GM19035 (cell line): Measurements from ENCODE around the gene SUPT3H.
"Not testable (repeated sequence)": the region's sequence is repeated elsewhere in the genome, so short reads cannot be mapped to it uniquely, and the experiment has no call there.

ENCODE experiments used
- ATAC-seq: cut with Tn5 transposase; IDR thresholded peaks from one replicate; pipeline ENCODE4 v1.9.1; 2021; ENCODE audit not compliant: unreplicated experiment

Gene SUPT3H

GRCh38 chr6:45185403-45186251 lies 192.1 kb downstream of the SUPT3H start:
- no peak for ATAC-seq

DNA sequence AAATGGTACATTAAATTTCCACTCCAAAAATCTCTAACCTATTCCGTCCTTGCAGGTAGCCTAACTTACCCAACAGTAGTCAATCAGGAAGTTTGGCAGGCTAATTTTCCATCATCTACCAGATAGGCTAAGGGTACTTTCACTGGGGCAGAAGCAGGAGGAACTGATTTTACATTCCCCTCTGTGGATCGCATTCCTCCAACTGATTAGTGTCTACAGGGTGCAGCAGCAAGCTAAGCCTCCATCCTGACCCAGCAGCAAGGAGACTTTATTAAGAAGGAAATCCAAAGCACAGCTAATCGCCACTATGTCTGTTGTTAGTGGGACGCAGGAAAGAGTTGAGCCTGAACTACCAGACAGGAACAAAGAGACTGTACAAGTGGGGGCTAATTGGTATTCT lies 192.8 kb downstream of the SUPT3H start:
- no peak for ATAC-seq

GRCh38 chr6:45184040-45184439 lies 193.7 kb downstream of the SUPT3H start:
- ATAC-seq = no peak

DNA sequence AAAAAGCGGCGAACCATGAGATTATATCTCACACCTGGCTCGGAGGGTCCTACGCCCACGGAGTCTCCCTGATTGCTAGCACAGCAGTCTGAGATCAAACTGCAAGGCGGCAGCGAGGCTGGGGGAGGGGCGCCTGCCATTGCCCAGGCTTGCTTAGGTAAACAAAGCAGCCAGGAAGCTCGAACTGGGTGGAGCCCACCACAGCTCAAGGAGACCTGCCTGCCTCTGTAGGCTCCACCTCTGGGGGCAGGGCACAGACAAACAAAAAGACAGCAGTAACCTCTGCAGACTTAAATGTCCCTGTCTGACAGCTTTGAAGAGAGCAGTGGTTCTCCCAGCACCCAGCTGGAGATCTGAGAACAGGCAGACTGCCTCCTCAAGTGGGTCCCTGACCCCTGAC lies 201.4 kb downstream of the SUPT3H start:
- ATAC-seq = not testable (repeated sequence)

DNA sequence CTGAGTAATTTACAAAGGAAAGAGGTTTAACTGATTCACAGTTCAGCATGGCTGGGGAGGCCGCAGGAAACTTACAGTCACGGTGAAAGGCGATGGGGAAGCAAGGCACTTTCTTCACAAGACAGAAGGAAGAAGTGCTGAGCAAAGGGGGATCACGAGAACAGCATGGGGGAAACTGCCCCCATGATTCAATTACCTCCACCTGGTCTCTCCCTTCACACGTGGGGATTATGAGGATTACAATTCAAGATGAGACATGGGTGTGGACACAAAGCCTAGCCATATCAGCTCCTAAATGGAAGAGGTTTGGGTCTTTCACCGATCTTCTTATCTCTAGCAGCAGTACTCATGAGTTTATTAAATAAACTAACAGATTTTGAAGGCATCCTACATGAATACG lies 202.5 kb downstream of the SUPT3H start:
- ATAC-seq = no peak

DNA sequence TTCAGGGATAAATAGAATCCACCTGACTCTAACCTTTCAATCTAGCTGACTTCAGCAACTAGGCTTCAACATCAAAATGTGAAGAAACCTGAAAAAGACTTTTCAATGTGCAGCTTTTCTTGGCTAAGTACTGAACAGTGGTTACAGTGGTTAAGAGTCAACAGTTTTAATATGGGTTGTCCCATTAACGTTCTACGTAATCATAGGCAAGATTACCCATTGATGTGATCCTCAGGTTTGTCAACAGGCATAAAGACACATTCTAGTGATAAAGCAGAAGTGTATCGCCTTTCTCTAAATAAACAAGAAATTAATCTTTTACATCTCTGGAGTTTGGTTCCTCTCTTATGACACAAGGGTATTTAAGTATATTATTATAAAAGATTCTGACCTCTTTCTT lies 203.7 kb downstream of the SUPT3H start:
- no peak for ATAC-seq

- no peak for ATAC-seq
Measured at GRCh38 chr6:45171380-45171779, 206.4 kb downstream of the SUPT3H start.

GRCh38 chr6:45170309-45170708 lies 207.4 kb downstream of the SUPT3H start:
- no peak for ATAC-seq

GRCh38 chr6:45169815-45170214 lies 207.9 kb downstream of the SUPT3H start:
- no peak for ATAC-seq

DNA sequence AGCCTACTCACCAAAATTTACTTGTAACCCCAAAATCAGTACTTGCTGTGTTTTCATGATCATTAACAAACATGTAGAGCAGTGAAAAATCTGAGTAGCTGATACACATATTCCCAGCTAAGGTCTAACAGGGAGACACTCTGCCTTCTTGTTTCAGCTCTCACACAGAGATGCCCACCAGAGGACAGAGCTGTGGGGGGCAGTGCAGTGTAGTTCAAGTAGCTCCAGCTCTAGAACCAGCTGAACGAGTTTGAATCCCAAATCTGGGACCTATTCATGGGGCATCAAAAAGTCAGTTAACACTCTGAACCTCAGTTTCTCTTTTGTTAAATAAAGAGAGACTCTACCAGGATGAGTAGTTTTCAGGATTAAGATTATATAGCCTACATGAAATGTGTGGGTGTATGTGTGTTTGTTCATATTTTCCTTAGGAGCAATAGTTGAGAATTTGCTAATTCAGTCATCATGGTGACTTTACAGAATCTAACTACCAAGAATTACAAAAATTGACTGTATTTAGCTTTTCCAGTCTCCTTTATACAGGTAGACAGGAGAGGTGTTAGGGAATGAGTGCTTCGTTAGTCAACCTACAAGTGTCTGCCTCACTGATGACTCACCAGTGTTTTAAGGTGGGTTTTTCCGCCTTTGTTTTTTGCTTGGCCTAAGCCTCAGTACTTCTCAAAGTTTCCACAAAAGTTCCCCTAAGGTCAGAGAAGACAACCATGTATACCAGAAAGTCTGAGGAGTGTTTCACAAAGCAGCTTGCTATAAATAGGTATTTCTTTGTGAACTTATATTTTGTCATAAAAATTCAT lies 213.6 kb downstream of the SUPT3H start:
- peak; percentile 92 for ATAC-seq

GRCh38 chr6:45160305-45160704 lies 217.4 kb downstream of the SUPT3H start:
- ATAC-seq = no peak

DNA sequence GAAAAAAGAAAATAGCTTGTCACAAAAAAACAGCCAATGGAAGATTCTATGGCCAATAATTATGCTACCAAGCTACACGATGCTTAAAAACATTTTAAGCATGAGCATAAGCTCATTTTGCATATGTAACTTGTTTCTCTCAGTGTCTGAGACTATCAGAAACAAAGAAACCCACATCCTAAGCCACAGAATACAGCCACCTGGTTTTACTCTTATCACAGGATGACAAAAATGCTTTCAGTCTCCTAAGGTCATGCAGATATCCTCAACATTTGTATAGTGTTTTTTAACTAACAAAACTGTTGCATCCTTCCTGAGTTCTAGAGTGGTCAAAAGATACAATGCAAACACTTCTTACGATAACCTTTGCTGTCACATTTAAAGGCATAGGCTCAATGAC lies 221.7 kb downstream of the SUPT3H start:
- peak; percentile 99 for ATAC-seq

DNA sequence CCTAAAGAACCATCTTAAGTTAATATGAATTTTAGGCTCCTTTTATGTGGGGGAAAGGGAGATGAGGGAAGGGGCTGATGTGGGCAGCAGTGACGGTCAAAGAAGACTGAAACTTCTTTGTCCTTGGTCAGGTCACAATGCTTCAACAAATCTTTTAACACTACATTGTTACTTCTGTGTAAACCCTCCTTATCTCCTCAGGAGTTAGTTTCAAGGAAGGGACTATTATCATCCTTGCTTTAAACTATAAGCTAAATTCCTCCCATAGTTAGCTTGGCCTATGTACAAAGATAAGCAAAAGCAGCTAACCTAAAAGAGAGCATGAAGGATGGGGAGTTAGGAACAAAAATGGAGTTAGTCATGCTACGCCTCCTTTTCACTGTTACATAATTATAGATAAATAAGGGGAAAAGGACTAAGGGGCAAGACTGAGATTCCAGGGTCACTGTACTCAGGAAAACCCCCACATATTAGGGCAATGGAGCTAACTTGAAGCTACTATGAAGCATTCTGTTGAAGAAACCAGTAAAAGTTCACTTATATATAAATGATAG lies 222.3 kb downstream of the SUPT3H start:
- ATAC-seq = no peak

GRCh38 chr6:45154679-45155078 lies 223.1 kb downstream of the SUPT3H start:
- ATAC-seq = no peak

DNA sequence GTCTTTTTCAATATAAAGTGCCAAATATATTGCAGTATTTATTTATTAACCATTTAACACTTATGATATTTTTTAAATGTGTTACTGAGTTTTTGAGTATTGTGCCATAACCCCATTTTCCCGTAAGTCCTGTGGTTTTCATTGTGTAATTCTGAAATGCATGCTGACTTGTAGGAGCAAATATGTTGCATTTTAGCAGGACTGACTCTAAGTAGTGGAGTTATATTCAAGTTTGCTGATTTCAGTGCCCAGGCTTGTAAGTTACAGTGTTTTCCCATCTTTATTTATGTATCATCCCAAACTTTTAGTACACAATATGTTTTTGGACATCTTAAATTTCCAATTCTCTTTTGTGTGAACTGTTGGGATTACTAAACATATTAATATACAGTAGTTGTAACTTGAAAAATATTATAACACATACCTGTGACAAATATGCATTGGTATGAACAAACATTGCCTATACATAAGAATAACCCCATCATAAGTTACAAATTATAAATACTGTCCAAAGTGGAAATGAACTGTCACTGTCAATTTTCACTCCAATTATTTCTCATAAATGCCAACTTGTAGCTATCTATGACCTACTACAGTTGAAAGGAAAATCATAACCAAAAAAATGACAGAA lies 228.9 kb downstream of the SUPT3H start:
- ATAC-seq = no peak

GRCh38 chr6:45148278-45148677 lies 229.5 kb downstream of the SUPT3H start:
- ATAC-seq = no peak

DNA sequence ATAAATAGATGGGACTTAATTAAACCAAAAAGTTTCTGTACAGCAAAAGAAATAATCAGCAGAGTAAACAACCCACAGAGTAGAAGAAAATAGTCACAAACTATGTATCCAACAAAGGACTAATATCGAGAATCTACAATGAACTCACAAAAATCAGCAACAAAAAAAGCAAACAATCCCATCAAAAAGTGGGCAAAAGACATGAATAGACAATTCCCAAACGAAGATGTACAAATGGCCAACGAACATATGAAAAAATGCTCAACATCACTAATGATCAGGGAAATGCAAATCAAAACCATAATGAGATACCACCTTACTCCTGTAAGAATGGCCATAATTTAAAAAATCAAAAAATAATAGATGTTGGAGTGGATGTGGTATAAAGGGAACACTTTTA lies 232.1 kb downstream of the SUPT3H start:
- ATAC-seq = not testable (repeated sequence)

- ATAC-seq = no peak
Measured at GRCh38 chr6:45138765-45139164, 239.0 kb downstream of the SUPT3H start.

DNA sequence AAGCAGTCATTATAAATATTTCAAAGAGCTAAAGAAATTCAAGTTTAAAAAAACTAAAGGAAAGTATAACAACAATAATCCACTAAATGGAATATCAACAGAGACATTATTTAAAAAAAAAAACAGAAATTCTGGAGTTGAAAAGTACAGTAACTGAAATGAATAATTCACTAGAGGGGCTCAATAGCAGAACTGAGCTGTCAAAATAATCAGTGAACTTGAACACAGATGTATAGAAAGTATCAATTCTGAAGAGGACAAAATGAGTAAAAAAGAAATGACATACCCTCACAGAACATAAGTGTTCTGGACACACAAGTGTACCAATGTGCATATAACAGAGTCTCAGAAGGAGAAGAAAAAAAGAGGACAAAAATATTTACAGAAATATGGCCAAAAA lies 241.2 kb downstream of the SUPT3H start:
- no peak for ATAC-seq

DNA sequence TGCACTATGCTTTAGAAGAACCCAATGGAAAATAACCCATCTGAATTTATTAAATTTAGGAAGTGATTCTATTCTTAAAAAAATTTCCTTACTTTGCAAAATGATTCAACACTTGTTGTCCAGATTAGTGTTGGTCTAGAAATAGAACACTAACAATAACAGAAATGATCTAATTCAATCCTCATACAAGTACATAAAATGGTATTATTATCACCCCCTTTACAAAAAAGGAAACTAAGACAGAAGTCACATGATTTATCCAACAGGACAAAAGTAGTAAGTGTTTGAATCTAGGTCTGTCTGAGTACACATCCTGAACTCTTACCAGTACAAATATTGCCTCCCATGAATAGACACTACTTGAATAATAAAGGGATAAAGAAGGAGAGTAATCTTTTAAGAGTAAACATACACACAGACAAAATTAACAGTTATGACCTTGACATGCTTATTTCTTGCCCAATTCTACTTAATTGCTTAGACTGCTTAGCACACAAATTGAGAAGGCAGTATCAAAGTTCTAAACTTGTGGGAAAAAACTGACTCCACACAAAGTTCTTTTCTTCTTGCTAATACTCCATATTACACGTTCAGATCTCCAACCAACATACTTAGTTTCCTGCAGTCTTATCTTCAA lies 245.0 kb downstream of the SUPT3H start:
- ATAC-seq = no peak

GRCh38 chr6:45132059-45132458 lies 245.7 kb downstream of the SUPT3H start:
- no peak for ATAC-seq
